K562 (cell line): Measurements from ENCODE around the gene GPC2.

Experiments used
- ARID2 ChIP-seq: fragments of 450-650 bp; IDR thresholded peaks from 2 replicates; pipeline ENCODE4 v1.6.1; 2017; ENCODE audit warnings: antibody characterized with exemption, mild to moderate bottlenecking
- BHLHE40 ChIP-seq: IDR thresholded peaks from 2 replicates; pipeline ENCODE4 v1.6.1; 2011; ENCODE audit warnings: low read length, improper control_type of control experiment
- CHD4 ChIP-seq: fragments of 200-600 bp; sonication (generic); IDR thresholded peaks from 3 replicates; pipeline ENCODE4 v1.6.1; 2012; ENCODE audit warnings: low read depth, mild to moderate bottlenecking, mixed read lengths, low read length, inconsistent platforms; ENCODE audit not compliant: insufficient read depth, insufficient replicate concordance, poor library complexity, severe bottlenecking
- HDAC2 ChIP-seq: fragments of 450-650 bp; IDR thresholded peaks from 2 replicates; pipeline ENCODE4 v1.6.1; 2016; ENCODE audit warnings: mild to moderate bottlenecking
- HDAC6 ChIP-seq: IDR thresholded peaks from 2 replicates; pipeline ENCODE4 v1.6.1; 2012; ENCODE audit warnings: low read depth, mild to moderate bottlenecking, control low read depth, inconsistent platforms, low read length, moderate library complexity
- MTA1 ChIP-seq: fragments of 450-650 bp; IDR thresholded peaks from 2 replicates; pipeline ENCODE4 v1.6.1; 2017; ENCODE audit warnings: borderline replicate concordance
- POLR2AphosphoS5 ChIP-seq: IDR thresholded peaks from 2 replicates; pipeline ENCODE4 v1.6.1; 2011; ENCODE audit warnings: mild to moderate bottlenecking, low read depth, low read length, moderate library complexity; ENCODE audit not compliant: control insufficient read depth, insufficient read depth
- SMC3 ChIP-seq: conservative IDR thresholded peaks from 2 replicates; pipeline ENCODE4 v1.6.1; 2011; ENCODE audit warnings: low read depth, low read length, improper control_type of control experiment; ENCODE audit not compliant: insufficient read depth
- ZNF121 ChIP-seq: sonication (generic); formaldehyde crosslinking; conservative IDR thresholded peaks from 2 replicates; pipeline ENCODE4 v1.8.0; 2022; ENCODE audit warnings: missing genetic modification reagents
- ZNF436 ChIP-seq: fragments of 250-450, 450-650 bp; sonication (Bioruptor Pico); formaldehyde crosslinking; IDR thresholded peaks from 2 replicates; pipeline ENCODE4 v1.7.0; 2020; ENCODE audit warnings: mild to moderate bottlenecking
- ZNF668 ChIP-seq: fragments of 250-450 bp; sonication (Bioruptor Pico); IDR thresholded peaks from 2 replicates; pipeline ENCODE4 v1.8.0; 2022; ENCODE audit warnings: mild to moderate bottlenecking, inconsistent platforms
- TF ChIP-seq, protein P1 (sequence below), 3 experiments: IDR thresholded peaks in 2 of 3; conservative IDR thresholded peaks in 1 of 3; 2 replicates each; pipeline ENCODE4 v1.5.1; 2011 to 2012; ENCODE audit warnings: low read length in 3 of 3, mild to moderate bottlenecking in 3 of 3, control low read depth in 2 of 3, improper control_type of control experiment in 1 of 3, inconsistent platforms in 1 of 3, low read depth in 1 of 3, mixed read lengths in 1 of 3, moderate library complexity in 1 of 3; ENCODE audit not compliant: insufficient read depth in 2 of 3
- TF ChIP-seq, protein P2 (sequence below): fragments of 150-350 bp; conservative IDR thresholded peaks from 2 replicates; pipeline ENCODE4 v1.6.1; 2014; ENCODE audit warnings: low read length

DNA sequence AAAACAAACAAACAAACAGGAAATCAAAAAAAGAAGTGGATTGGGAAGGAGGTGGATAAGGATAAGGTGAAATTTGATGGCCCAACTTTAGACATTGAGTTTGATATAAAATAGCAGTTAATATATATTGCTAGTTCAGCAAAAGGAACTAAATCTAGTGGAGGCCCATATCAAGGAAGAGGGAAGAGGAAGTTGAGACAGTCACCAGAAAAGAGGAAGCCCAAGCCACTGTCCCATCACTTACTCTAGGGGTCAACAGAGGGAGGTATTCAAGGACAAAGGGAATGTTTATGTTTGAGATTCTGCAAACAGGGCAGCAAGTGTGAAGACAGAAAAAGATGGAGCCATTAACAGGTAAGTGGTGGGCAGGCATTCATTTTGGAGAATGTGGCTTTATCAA, 24.8 kb downstream of the GPC2 start:
- TF ChIP-seq, protein P1, sequence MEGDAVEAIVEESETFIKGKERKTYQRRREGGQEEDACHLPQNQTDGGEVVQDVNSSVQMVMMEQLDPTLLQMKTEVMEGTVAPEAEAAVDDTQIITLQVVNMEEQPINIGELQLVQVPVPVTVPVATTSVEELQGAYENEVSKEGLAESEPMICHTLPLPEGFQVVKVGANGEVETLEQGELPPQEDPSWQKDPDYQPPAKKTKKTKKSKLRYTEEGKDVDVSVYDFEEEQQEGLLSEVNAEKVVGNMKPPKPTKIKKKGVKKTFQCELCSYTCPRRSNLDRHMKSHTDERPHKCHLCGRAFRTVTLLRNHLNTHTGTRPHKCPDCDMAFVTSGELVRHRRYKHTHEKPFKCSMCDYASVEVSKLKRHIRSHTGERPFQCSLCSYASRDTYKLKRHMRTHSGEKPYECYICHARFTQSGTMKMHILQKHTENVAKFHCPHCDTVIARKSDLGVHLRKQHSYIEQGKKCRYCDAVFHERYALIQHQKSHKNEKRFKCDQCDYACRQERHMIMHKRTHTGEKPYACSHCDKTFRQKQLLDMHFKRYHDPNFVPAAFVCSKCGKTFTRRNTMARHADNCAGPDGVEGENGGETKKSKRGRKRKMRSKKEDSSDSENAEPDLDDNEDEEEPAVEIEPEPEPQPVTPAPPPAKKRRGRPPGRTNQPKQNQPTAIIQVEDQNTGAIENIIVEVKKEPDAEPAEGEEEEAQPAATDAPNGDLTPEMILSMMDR (IDR thresholded peaks at IDR 0.05 in 2 of 3, conservative IDR thresholded peaks at IDR 0.05 in 1 of 3; ENCODE audit: insufficient read depth in 2 of 3, low read depth in 1 of 3, low read length in 3 of 3) = peak in 1 of 3 experiments; percentile 37; a peak in 2 of 6 replicates
- no peak for TF ChIP-seq POLR2AphosphoS5
- TF ChIP-seq ZNF436 (CRISPR knock-in tag) = no peak
- peak; percentile 68; the same call in 1 of the 2 replicates for TF ChIP-seq MTA1
- TF ChIP-seq BHLHE40 = no peak
- TF ChIP-seq SMC3 = no peak
- TF ChIP-seq ZNF121 (CRISPR knock-in tag) = no peak
- no peak for TF ChIP-seq HDAC6
- no peak for TF ChIP-seq HDAC2
- no peak for TF ChIP-seq ZNF668 (CRISPR knock-in tag)
- TF ChIP-seq ARID2 = no peak
- TF ChIP-seq, protein P2, sequence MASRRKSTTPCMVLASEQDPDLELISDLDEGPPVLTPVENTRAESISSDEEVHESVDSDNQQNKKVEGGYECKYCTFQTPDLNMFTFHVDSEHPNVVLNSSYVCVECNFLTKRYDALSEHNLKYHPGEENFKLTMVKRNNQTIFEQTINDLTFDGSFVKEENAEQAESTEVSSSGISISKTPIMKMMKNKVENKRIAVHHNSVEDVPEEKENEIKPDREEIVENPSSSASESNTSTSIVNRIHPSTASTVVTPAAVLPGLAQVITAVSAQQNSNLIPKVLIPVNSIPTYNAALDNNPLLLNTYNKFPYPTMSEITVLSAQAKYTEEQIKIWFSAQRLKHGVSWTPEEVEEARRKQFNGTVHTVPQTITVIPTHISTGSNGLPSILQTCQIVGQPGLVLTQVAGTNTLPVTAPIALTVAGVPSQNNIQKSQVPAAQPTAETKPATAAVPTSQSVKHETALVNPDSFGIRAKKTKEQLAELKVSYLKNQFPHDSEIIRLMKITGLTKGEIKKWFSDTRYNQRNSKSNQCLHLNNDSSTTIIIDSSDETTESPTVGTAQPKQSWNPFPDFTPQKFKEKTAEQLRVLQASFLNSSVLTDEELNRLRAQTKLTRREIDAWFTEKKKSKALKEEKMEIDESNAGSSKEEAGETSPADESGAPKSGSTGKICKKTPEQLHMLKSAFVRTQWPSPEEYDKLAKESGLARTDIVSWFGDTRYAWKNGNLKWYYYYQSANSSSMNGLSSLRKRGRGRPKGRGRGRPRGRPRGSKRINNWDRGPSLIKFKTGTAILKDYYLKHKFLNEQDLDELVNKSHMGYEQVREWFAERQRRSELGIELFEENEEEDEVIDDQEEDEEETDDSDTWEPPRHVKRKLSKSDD = no peak
- TF ChIP-seq CHD4 = no peak
